ENCODE measurements around the gene MIEN1. TPM values are rescaled to one million over a fixed set of nuclear protein-coding genes. Genes with fewer than 3 reads are reported as not detected.
"Not testable (repeated sequence)": the region's sequence is repeated elsewhere in the genome, so short reads cannot be mapped to it uniquely, and the experiment has no call there.

Gene MIEN1
- total RNA-seq, 1 donor = 19.0 TPM

DNA sequence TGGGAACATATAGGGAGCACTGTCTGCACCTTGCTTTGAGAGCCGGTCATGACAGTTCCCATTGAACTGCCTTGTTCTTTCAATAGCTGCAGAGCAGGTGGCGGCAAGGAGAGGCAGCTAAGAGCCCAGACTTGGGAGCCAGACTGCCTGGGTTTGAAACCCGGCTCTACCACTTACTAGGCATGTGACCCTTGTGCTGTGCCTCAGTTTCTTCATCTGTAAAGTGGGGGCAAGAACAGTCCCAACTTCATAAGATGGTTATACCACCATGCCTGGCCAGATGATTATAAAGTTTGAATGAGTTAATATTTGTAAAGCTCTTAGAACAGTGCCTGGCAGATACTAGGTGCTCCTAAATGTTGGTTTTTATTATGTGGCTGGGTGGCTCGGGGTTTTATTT is 16.1 kb downstream of the MIEN1 start:
- no peak overlapping the region for H3K4me3 ChIP-seq (ENCODE audit: low read depth, low read length)
- TF ChIP-seq, protein P1, sequence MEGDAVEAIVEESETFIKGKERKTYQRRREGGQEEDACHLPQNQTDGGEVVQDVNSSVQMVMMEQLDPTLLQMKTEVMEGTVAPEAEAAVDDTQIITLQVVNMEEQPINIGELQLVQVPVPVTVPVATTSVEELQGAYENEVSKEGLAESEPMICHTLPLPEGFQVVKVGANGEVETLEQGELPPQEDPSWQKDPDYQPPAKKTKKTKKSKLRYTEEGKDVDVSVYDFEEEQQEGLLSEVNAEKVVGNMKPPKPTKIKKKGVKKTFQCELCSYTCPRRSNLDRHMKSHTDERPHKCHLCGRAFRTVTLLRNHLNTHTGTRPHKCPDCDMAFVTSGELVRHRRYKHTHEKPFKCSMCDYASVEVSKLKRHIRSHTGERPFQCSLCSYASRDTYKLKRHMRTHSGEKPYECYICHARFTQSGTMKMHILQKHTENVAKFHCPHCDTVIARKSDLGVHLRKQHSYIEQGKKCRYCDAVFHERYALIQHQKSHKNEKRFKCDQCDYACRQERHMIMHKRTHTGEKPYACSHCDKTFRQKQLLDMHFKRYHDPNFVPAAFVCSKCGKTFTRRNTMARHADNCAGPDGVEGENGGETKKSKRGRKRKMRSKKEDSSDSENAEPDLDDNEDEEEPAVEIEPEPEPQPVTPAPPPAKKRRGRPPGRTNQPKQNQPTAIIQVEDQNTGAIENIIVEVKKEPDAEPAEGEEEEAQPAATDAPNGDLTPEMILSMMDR (IDR thresholded peaks at IDR 0.05; ENCODE audit: insufficient read depth, low read depth, low read length) = no peak
- no peak for DNase-seq (ENCODE audit: low read depth)

DNA sequence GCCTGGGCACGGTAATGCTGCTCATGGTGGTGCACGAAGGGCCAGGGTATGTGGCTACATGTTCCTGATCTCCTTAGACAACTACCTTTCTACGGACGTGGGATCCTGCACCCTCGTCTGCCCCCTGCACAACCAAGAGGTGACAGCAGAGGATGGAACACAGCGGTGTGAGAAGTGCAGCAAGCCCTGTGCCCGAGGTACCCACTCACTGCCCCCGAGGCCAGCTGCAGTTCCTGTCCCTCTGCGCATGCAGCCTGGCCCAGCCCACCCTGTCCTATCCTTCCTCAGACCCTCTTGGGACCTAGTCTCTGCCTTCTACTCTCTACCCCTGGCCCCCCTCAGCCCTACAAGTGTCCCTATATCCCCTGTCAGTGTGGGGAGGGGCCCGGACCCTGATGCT is 18.5 kb downstream of the MIEN1 start:
- TF ChIP-seq, protein P1 (IDR thresholded peaks at IDR 0.05; ENCODE audit: insufficient read depth, low read depth, low read length) = no peak
- H3K4me3 ChIP-seq (ENCODE audit: low read depth, low read length) = no peak overlapping the region
- DNase-seq (ENCODE audit: low read depth) = no peak

DNA sequence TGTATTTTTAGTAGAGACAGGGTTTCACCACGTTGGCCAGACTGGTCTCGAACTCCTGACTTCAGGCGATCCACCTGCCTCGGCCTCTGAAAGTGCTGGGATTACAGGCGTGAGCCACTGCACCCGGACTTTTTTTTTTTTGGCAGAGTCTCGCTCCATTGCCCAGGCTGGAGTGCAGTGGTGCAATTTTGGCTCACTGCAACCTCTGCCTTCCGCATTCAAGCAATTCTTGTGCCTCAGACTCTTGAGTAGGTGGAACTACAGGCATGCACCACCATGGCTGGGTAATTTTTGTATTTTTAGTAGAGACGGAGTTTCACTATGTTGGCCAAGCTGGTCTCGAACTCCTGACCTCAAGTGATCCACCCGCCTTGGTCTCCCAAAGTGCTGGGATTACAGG is 19.3 kb downstream of the MIEN1 start:
- not testable (repeated sequence) for H3K4me3 ChIP-seq (ENCODE audit: low read depth, low read length); DNase-seq (ENCODE audit: low read depth)

DNA sequence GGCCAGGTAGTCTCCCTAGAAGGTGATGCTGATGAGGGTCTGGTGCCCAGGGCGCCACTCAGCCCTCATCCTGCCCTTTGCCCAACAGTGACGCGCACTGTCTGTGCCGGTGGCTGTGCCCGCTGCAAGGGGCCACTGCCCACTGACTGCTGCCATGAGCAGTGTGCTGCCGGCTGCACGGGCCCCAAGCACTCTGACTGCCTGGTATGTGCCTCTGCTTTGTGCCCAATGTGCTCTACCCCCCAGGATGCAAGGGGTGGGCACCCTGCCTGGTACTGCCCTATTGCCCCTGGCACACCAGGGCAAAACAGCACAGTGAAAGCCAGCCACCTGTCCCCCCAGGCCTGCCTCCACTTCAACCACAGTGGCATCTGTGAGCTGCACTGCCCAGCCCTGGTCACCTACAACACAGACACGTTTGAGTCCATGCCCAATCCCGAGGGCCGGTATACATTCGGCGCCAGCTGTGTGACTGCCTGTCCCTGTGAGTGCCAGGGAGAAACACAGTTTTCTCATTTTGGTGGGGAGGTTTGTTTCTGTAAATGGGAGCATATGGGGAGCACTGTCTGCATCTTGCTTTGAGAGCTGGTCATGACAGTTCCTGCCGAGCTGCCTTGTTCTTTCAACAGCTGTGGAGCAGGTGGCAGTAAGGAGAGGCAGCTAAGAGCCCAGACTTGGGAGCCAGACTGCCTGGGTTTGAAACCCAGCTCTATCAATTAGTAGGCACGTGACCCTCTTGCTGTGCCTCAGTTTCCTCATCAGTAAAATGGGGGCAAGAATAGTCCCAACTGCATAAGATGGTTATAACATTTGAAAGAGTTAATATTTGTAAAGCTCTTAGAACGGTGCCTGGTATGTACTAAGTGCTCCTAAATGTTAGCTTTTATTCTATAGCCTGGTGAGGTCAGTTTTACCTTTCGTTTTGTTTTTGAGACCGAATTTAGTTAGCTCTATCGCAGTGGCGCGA is 20.1 kb downstream of the MIEN1 start:
- no peak overlapping the region for H3K4me3 ChIP-seq (ENCODE audit: low read depth, low read length)
- DNase-seq (ENCODE audit: low read depth) = no peak
- TF ChIP-seq, protein P1 (IDR thresholded peaks at IDR 0.05; ENCODE audit: insufficient read depth, low read depth, low read length) = no peak

DNA sequence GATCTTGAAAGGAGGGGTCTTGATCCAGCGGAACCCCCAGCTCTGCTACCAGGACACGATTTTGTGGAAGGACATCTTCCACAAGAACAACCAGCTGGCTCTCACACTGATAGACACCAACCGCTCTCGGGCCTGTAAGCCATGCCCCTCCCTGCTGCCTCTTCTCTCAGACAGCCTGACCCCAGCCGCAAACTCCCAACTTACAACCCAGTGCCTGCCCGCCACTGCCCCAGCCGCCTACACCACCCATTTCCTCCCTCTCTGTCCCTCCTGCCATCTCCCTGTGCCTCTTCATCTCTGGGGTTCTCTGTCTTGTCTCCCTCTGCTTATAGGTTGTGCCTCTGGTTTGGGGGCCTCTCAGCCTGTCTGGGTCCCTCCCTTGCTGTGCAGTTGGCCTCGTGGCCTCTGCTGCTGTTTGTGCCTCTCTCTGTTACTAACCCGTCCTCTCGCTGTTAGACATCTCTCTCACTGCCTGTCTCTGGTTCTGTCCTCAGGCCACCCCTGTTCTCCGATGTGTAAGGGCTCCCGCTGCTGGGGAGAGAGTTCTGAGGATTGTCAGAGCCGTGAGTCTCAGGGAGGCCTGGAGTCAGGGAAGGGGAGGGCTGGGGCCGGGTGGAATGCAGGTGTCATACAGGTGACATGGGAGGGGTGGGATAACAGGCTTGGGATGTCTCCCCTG is 20.9 kb downstream of the MIEN1 start:
- DNase-seq (ENCODE audit: low read depth) = no peak
- no peak overlapping the region for H3K4me3 ChIP-seq (ENCODE audit: low read depth, low read length)
- TF ChIP-seq, protein P1 (IDR thresholded peaks at IDR 0.05; ENCODE audit: insufficient read depth, low read depth, low read length) = no peak

DNA sequence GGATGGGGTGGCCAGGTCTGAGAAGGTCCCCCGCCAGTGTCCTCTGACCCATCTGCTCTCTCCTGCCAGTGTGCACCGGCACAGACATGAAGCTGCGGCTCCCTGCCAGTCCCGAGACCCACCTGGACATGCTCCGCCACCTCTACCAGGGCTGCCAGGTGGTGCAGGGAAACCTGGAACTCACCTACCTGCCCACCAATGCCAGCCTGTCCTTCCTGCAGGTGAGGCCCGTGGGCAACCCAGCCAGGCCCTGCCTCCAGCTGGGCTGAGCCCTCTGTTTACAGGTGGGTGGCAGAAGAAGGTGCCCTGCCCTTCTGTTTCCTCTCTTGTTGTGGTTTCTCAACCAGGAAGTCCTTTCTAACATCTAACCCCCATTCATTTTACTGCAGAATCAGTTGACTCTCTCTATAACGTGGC is 23.4 kb downstream of the MIEN1 start:
- no peak for DNase-seq (ENCODE audit: low read depth)
- no peak overlapping the region for H3K4me3 ChIP-seq (ENCODE audit: low read depth, low read length)
- TF ChIP-seq, protein P1 (IDR thresholded peaks at IDR 0.05; ENCODE audit: insufficient read depth, low read depth, low read length) = no peak

DNA sequence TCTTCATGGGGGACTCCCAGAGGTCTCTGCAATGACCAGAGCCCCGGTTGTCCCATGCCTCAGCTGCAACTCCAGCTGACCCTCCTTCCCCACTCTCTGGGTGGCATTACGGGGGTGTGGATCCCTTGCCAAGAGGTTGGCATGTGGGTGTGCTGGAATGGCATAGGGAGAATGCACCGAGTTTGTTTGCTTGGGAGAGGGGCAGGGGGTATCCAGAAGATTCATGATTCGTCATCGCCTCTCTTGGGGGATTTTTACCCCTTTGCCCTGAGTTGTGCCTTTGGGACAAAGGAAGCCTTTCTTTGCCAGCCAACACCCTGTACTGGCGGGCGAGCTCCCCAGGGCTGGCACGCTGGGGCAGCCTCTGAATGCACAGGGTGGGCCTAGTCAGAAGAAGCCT is 23.9 kb downstream of the MIEN1 start:
- no peak overlapping the region for H3K4me3 ChIP-seq (ENCODE audit: low read depth, low read length)
- TF ChIP-seq, protein P1 (IDR thresholded peaks at IDR 0.05; ENCODE audit: insufficient read depth, low read depth, low read length) = no peak
- DNase-seq (ENCODE audit: low read depth) = no peak

Measured in fibroblast of villous mesenchyme (primary cell).